GM18870 (cell line): ENCODE data around the gene NAA20.
A peak's percentile ranks its signal among the peaks of the same experiment; 100 is the strongest.

ENCODE experiments used
- ATAC-seq: cut with Tn5 transposase; IDR thresholded peaks from one replicate; pipeline ENCODE4 v1.9.1; 2021; ENCODE audit warnings: moderate library complexity; ENCODE audit not compliant: unreplicated experiment

Gene NAA20

GRCh38 chr20:20017844-20018185 is 653 bp downstream of the NAA20 start:
- no peak for ATAC-seq

GRCh38 chr20:20018366-20018765 is 1.2 kb downstream of the NAA20 start:
- ATAC-seq = no peak

DNA sequence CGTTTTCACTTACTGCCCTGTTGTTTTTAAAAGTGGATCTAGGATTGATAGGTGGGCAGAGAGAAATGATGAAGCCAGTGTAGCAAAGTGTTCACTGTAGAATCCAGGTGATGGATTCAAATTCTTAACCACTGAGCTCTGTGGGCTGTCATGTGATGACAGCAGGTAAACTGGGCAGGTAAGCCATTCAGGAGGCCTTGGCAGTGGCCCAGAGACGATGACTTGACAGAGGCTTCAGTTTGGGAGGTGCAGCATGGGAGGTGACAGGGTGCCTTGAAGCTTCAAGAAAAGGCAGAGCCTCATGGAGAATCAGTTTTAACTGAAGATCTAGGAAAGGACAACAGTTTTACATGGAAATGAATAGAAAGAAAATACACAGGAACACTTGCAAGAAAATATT is 2.0 kb downstream of the NAA20 start:
- ATAC-seq = no peak

DNA sequence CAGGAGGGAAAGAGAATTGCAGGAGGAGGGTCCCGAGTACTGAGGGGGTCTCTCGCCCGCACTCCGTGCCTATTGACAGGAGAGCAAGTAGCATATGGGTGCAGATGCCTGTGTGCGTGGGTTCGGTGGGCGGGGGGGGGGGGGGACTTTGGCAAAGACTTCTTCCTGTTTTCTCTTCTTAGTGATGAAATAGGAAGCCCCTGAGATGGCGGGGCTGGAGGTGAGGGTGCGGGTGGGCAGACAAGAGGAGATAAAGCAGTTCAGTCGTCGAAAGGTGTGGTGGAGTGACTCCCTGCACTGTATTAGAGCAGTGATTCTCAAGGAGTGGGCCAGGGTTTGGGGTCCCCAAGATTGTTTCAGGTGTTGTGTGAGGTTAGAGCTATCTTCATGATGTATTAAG is 3.7 kb downstream of the NAA20 start:
- no peak for ATAC-seq

DNA sequence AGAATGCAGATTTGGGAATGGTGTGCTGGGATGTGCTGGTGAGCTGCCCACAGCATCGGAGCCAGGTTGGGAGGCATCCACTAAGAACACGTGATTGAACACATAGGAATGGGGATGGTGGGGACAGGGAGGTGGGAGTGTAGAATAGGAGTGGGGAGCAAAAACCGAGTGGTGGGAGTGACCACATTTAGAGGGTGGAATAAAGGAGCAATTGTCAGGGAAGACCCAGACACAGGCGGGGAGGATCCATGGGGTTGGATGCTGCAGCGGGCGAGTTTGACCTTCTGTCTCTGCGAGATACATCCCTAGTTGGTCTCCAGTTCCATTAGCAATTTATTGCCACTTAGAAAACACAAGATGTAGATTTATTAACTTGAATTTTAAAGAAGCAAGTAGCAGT is 4.7 kb downstream of the NAA20 start:
- no peak for ATAC-seq

DNA sequence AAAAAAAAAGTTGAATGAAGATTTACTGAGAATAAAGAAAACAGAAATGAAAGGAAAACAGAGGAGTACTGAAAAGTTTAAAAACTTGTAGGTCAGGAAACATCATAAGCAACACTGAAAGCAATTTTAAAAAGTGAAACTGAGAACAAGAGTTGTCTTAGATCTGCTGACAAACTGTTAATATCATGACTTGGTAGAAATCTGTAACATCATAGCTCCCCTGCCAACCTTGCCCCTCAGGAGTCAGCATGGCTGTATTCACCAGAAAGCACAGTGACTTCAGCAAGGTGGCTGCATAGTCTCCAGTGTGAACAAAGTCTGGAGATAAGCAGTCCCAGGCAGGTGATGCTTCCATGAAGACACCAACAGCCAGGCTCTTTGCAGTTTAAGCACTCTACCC is 5.3 kb downstream of the NAA20 start:
- peak; percentile 74 for ATAC-seq

DNA sequence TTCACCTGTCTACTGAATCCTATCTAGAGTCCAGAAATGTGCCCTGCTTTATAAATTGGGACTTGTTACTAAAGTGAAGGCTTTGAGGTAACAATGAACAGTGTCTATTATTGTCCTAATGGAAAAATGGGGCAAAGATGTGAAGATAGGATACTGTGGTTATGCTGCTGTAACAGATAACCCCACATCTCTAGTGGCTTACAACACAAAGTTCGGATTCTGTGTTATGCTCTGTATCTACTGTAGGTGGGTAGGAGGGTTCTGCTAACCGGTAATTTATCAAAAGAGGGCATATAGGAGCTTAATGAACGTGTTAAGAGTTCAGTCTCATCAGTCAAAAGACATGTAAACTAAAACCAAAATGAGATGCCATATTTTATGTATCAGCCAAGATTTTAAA is 6.2 kb downstream of the NAA20 start:
- no peak for ATAC-seq

GRCh38 chr20:20024942-20025341 is 7.8 kb downstream of the NAA20 start:
- no peak for ATAC-seq

DNA sequence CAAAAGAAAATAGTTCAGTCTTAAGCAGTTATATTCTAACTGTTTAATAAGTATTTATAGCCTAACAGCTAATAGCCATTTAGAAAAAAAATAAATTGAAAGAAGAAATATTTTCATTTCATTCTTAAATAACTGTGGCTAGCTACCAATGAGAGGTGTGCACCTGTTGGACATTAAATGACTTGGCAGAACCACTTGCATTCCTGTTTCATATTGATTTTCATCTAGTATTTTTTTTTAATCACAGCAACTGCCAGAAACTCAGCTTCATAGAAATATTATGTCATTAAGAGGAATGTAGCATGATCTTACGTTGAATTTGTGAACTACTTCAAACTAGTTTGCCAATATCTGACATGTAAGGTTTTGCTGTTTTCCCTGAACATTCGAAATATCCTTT is 10.1 kb downstream of the NAA20 start:
- ATAC-seq = no peak

DNA sequence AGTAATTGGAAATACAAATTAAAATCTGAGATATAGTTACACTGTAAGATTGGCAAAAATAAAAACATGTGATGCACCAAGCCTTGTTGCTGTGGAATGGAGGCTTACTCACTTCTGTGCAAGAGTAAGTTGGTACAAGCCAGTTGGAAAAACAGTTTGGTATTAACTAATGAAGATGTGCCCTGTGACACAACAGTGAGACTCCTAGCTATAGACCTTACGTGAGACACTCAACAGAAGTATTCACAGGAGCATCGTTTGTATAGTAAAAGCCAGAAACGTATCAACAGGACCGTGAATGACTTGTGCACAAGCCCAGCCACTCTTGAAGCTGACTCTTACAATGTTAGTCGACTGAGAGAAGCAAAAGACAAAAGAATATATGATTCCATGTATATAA is 14.6 kb downstream of the NAA20 start:
- ATAC-seq = no peak

GRCh38 chr20:20034486-20034885 is 17.3 kb downstream of the NAA20 start:
- ATAC-seq = no peak

GRCh38 chr20:20036756-20037155 is 19.6 kb downstream of the NAA20 start:
- no peak for ATAC-seq

- ATAC-seq = no peak
These were observed 20.8 kb downstream of the NAA20 start for GRCh38 chr20:20037960-20038359.

- no peak for ATAC-seq
These were observed 21.4 kb downstream of the NAA20 start for GRCh38 chr20:20038586-20038985.

DNA sequence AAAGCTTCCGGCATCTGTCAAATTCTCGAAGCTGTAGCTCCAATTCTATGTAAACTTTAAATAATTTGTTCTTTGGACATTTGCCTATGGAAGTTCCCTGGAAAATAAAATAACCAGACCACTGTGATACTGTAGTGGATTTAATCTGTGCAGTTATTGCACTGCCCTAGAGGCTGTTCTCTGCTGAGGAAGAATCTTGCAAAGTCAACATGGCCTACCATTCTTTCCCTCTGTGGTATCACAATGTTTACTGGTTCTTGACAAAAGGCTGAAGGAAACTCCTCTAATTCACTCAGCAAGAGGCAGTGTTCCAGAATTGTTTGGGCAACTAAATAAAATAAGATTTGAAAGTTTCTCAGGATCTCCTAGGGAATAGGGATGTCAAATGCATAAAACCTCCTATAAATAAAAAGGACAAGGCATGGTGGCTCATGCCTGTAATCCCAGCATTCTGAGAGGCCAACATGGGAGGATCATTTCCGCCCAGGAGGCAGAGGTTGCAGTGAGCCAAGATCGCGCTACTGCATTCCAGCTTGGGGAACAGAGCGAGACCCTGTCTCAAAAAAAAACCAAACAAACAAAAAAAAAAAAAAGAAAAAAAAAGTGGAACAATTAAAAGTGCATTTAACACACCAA is 22.7 kb downstream of the NAA20 start:
- no peak for ATAC-seq

DNA sequence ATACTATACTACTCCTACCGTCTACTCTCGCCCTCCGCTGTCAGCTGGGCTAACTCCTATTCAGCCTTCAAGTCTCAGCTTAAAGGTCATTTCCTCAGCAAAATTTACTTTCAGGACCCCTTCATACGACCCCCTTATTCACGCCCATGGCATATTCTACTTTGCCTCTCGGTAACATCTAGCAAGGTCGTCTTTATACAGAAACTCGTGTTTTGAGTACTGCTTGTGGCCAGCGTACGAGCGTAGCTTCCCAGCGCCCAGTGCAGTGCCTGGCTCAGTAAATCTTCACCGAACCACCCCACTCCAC is 34.6 kb downstream of the NAA20 start:
- ATAC-seq = no peak

DNA sequence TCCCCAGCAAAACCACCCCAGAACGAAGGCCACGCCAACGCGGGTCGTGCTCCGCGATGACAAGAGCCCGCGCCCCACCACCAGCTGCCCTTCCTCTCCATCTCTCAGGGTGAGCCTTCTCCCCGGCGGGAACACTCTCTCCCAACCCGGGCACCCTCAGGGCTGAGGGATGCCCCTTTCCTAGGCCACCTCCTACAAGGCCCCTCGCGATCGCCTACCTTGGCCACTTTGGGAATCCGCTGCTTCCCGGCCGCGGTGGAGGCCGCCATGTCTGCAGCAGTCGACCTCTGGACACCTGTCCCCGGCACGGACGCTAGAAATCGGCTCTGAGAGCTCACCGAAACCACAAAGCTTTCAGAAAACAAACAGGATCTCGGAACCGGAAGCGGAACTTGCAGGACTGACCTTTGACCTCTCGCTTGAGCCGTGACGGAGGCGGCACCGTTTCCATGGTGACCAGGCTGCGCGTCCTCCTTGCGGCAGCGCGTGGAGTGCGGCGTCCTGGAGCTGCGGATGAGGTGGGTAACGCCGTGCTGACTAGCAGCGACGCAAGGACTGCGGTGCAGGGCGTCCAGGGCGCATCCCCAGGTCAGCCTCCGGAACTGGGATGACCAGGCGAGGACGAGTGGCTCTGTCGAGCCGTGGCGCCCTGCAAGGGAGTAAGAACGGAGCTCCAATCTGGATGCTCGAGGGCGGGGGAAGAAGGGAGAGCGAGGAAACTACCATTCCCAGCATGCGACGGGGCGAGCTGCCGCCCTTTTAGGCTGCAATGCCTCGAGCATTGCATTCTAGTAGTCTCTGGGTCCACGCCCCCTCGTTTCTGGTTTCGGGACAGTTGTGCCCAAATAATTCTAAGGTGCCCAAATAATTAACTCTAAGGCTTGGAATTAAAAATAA is 35.2 kb downstream of the NAA20 start, which contains the start of the genes CFAP61 and CRNKL1:
TSS of gene CFAP61 (plus strand) at position 459 of the 897 bp plus-strand sequence. CDS start 4,122 bp downstream, outside the sequence.
TSS of gene CRNKL1 (minus strand) at position 393 of the 897 bp plus-strand sequence. CDS start at position 269, 124 bp downstream.
- peak; percentile 91 for ATAC-seq

DNA sequence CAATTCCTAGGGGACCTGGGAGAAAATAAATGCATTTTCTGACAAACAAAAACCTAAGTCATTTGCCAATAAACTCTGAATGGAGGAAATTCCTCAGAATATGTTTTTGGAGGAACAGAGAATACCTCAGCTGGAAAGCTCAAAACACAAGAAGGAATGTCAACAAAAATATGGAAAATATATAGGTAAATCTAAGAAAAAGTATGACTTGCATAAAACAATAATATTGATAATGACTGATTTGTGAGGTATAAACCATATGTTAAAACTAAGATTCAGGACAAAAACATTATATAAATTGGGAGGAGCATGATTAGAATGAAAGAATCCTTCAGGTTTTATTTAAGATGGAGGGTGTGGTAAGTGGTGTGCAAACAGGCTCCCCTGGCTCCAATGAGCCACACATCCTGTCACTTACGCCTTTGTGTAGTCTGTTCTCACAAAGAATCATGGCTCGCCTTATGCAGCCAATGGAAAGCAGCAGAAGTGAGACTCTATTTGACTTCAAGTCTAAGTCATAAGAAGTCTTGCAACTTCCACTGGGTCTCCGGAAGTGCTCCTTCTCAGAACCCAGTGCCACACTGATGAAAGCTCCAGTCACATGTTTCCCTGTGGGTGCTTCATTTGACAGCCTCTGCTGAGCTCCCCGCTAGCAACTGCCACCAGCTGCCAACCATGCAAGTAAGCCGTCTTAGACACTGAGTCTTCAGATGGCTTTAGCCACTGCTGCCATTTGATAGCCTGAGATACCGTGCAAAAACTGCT is 43.3 kb downstream of the NAA20 start:
- no peak for ATAC-seq

GRCh38 chr20:20063941-20064702 is 47.0 kb downstream of the NAA20 start:
- ATAC-seq = no peak

DNA sequence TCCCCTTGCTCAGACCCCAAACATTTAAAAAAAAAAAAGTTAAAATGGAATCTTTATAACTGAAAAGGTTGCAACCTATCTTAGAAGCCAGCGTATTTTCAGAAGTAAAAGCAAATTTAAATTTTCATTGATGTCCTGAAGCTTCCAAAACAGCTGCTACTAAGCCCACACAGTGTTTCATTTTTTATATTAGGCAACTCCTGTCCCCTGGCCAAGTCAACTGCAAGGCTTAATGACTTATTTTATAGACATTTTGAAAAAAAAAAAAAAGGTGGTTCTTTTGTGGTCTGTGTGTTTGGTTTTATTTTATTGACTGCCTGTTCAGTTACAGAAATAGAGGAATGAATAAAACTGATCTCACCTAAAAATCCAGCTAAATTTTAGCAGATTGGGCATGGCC is 48.2 kb downstream of the NAA20 start:
- ATAC-seq = no peak
